GM23338 (cell line): ENCODE data around the gene ZNF646. TPM values are rescaled to one million over a fixed set of nuclear protein-coding genes. Genes with fewer than 3 reads are reported as not detected.

Experiments used
- ATAC-seq: fragments of 200-7000 bp; cut with Tn5 transposase; 3 replicates; pipeline ENCODE4 v1.9.1; 2020
- DNase-seq: peaks from one replicate; pipeline ENCODE4 v3.0.0-alpha.2; 2015; ENCODE audit warnings: low spot score
- H2AFZ ChIP-seq: fragments of 200-600 bp; sonication (generic); 2 replicates; pipeline ENCODE4 v1.8.0; 2016; ENCODE audit warnings: antibody characterized with exemption, mild to moderate bottlenecking, moderate library complexity
- H3F3A ChIP-seq: fragments of 200-600 bp; sonication (generic); replicated peaks from 2 replicates; pipeline ENCODE4 v1.8.0; 2017; ENCODE audit warnings: antibody characterized with exemption, mixed run types, low read depth
- H3K27ac ChIP-seq: fragments of 200-600 bp; sonication (generic); 2 replicates; pipeline ENCODE4 v1.6.1; 2016; ENCODE audit warnings: low read depth
- H3K27me3 ChIP-seq: fragments of 200-600 bp; sonication (generic); 2 replicates; pipeline ENCODE4 v1.8.0; 2016; ENCODE audit warnings: mild to moderate bottlenecking, mixed run types, moderate library complexity; ENCODE audit not compliant: insufficient read depth
- H3K36me3 ChIP-seq: fragments of 200-600 bp; sonication (generic); 2 replicates; pipeline ENCODE4 v1.8.0; 2016; ENCODE audit warnings: mild to moderate bottlenecking; ENCODE audit not compliant: insufficient read depth
- H3K4me1 ChIP-seq: fragments of 200-600 bp; sonication (generic); 2 replicates; pipeline ENCODE4 v1.8.0; 2016; ENCODE audit warnings: mild to moderate bottlenecking, moderate library complexity; ENCODE audit not compliant: insufficient read depth
- H3K4me2 ChIP-seq: fragments of 200-600 bp; sonication (generic); 2 replicates; pipeline ENCODE4 v1.7.1; 2017; ENCODE audit warnings: mixed run types
- H3K4me3 ChIP-seq: fragments of 200-600 bp; sonication (generic); 2 replicates; pipeline ENCODE4 v1.6.1; 2016; ENCODE audit warnings: mixed run types
- H3K79me2 ChIP-seq: fragments of 200-600 bp; sonication (generic); replicated peaks from 2 replicates; pipeline ENCODE4 v1.8.0; 2017; ENCODE audit warnings: mild to moderate bottlenecking; ENCODE audit not compliant: insufficient read depth
- H3K9me2 ChIP-seq: fragments of 200-600 bp; sonication (generic); 2 replicates; pipeline ENCODE4 v1.8.0; 2017; ENCODE audit not compliant: insufficient read depth
- H4K20me1 ChIP-seq: fragments of 200-600 bp; sonication (generic); replicated peaks from 2 replicates; pipeline ENCODE4 v1.8.0; 2017; ENCODE audit warnings: mild to moderate bottlenecking; ENCODE audit not compliant: insufficient read depth
- H3K27ac Mint-ChIP-seq: 2 replicates; pipeline ENCODE4 v1.8.0; 2020; ENCODE audit warnings: inconsistent platforms, mild to moderate bottlenecking, moderate library complexity, mixed read lengths
- H3K27me3 Mint-ChIP-seq: 3 replicates; pipeline ENCODE4 v1.8.0; 2022; ENCODE audit warnings: low read depth, mild to moderate bottlenecking, moderate library complexity, mixed read lengths, inconsistent platforms; ENCODE audit not compliant: insufficient read depth, poor library complexity
- H3K36me3 Mint-ChIP-seq: 3 replicates; pipeline ENCODE4 v1.8.0; 2021; ENCODE audit warnings: low read depth, mild to moderate bottlenecking, inconsistent platforms, moderate library complexity, mixed read lengths
- H3K4me1 Mint-ChIP-seq: 3 replicates; pipeline ENCODE4 v1.8.0; 2020; ENCODE audit warnings: mild to moderate bottlenecking, inconsistent platforms, mixed read lengths
- H3K4me3 Mint-ChIP-seq: 3 replicates; pipeline ENCODE4 v1.8.0; 2021; ENCODE audit warnings: moderate library complexity, mild to moderate bottlenecking, inconsistent platforms, mixed read lengths
- H3K9me3 Mint-ChIP-seq: 3 replicates; pipeline ENCODE4 v1.8.0; 2020; ENCODE audit warnings: moderate library complexity, mild to moderate bottlenecking, inconsistent platforms, mixed read lengths
- CREB1 ChIP-seq: fragments of 250-450 bp; sonication (Bioruptor Pico); IDR thresholded peaks from 2 replicates; pipeline ENCODE4 v1.5.0; 2020; ENCODE audit warnings: low read depth, mild to moderate bottlenecking, moderate library complexity
- EZH2 ChIP-seq: fragments of 200-600 bp; sonication (generic); IDR thresholded peaks from one replicate; pipeline ENCODE4 v1.8.0; 2017; ENCODE audit warnings: antibody characterized with exemption, mild to moderate bottlenecking, low read depth; ENCODE audit not compliant: unreplicated experiment
- EZH2phosphoT487 ChIP-seq: fragments of 200-600 bp; sonication (generic); IDR thresholded peaks from one replicate; pipeline ENCODE4 v1.8.1; 2018; ENCODE audit warnings: antibody characterized with exemption; ENCODE audit not compliant: unreplicated experiment
- POLR2AphosphoS5 ChIP-seq: IDR thresholded peaks from 2 replicates; pipeline ENCODE4 v1.6.1; 2016; ENCODE audit warnings: antibody characterized with exemption, low read depth
- STAT1 ChIP-seq: IDR thresholded peaks from one replicate; pipeline ENCODE4 v1.6.1; 2016; ENCODE audit warnings: antibody characterized with exemption; ENCODE audit not compliant: unreplicated experiment
- ZNF114 ChIP-seq: fragments of 250-450 bp; sonication (Bioruptor Pico); IDR thresholded peaks from 2 replicates; pipeline ENCODE4 v1.5.0; 2020; ENCODE audit warnings: mild to moderate bottlenecking, moderate library complexity
- polyA plus RNA-seq: library from polyadenylated mRNA; unstranded; fragments of >200 nt; fragmentation: Nextera tagmentation; extraction: Ambion mirVana; gene quantifications from 2 replicates; pipeline ENCODE4 v1.2.1, GENCODE V29; 2016
- total RNA-seq: library from RNA; depleted of rRNA; stranded (reverse); fragments of >200 nt; shearing (Covaris generic); gene quantifications from 2 replicates; pipeline ENCODE4 v1.2.3, GENCODE V29; 2014
- TF ChIP-seq, protein P1 (sequence below): IDR thresholded peaks from 2 replicates; pipeline ENCODE4 v1.6.1; 2016; ENCODE audit warnings: antibody characterized with exemption
- TF ChIP-seq, protein P2 (sequence below), 2 experiments: fragments of 200-600 bp in 1 of 2; sonication (generic) in 1 of 2; conservative IDR thresholded peaks; 2 replicates each; pipeline versions ENCODE4 v1.5.1 to v1.6.1; 2016 to 2017; ENCODE audit warnings: antibody characterized with exemption in 2 of 2, low read depth in 2 of 2, mild to moderate bottlenecking in 2 of 2, moderate library complexity in 1 of 2
- TF ChIP-seq, protein P3 (sequence below): IDR thresholded peaks from one replicate; pipeline ENCODE4 v1.6.1; 2018; ENCODE audit warnings: antibody characterized with exemption; ENCODE audit not compliant: unreplicated experiment

Gene ZNF646
- total and polyA plus RNA-seq, 2 experiments from 2014 or later = 6.3 to 29.3 TPM

DNA sequence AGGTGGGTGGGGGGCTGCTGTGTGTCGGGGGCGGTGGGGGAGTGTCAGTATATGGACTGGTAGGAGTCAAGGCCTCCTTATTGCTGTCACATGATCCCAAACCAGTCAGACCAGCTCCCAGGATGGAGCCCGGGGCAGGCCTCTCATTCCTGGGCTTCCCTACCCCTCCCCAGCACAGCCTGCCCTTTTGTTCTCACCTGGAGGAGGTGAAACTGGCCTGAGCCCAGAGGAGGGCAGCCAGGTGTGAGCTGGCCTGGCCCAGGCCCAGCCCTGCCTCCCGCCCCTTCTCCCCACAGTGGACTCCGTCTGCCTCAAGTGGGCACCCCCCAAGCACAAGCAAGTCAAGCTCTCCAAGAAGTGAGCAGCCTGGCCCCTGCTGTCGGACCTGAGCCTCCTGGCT is 56.7 kb downstream of the ZNF646 start:
- DNase-seq = peak; percentile 74
- H3K36me3 Mint-ChIP-seq = peaks cover 45% of the 10 kb centered on the region

More for the DNA sequence above, 56.7 kb downstream of the ZNF646 start:
- Histone ChIP-seq H3K27me3 (no peaks in the 10 kb centered on the region), H2AFZ (no peak overlapping the region), H3K79me2 (peaks cover 8% of the 10 kb centered on the region; the same call in 1 of the 2 replicates), H3K36me3 (peaks cover 9% of the 10 kb centered on the region), H3K9me2 (no peaks in the 10 kb centered on the region), H3F3A (no peaks in the 10 kb centered on the region; the same call in 1 of the 2 replicates), H4K20me1 (no peaks in the 10 kb centered on the region; the same call in 1 of the 2 replicates), H3K4me1 (peaks cover 28% of the 10 kb centered on the region), H3K4me3 (no peak overlapping the region), H3K27ac (peak overlapping the region; percentile 84), H3K4me2 (peak overlapping the region; percentile 51; the same call in 1 of the 2 replicates)
- peaks cover 23% of the 10 kb centered on the region for H3K27me3 Mint-ChIP-seq
- TF ChIP-seq EZH2 (no peak), STAT1 (no peak), ZNF114 (CRISPR knock-in tag) (no peak), EZH2phosphoT487 (no peak), POLR2AphosphoS5 (peak; percentile 38; the same call in 1 of the 2 replicates), CREB1 (no peak)
- TF ChIP-seq, protein P1, sequence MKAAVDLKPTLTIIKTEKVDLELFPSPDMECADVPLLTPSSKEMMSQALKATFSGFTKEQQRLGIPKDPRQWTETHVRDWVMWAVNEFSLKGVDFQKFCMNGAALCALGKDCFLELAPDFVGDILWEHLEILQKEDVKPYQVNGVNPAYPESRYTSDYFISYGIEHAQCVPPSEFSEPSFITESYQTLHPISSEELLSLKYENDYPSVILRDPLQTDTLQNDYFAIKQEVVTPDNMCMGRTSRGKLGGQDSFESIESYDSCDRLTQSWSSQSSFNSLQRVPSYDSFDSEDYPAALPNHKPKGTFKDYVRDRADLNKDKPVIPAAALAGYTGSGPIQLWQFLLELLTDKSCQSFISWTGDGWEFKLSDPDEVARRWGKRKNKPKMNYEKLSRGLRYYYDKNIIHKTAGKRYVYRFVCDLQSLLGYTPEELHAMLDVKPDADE = no peak
- TF ChIP-seq, protein P2, sequence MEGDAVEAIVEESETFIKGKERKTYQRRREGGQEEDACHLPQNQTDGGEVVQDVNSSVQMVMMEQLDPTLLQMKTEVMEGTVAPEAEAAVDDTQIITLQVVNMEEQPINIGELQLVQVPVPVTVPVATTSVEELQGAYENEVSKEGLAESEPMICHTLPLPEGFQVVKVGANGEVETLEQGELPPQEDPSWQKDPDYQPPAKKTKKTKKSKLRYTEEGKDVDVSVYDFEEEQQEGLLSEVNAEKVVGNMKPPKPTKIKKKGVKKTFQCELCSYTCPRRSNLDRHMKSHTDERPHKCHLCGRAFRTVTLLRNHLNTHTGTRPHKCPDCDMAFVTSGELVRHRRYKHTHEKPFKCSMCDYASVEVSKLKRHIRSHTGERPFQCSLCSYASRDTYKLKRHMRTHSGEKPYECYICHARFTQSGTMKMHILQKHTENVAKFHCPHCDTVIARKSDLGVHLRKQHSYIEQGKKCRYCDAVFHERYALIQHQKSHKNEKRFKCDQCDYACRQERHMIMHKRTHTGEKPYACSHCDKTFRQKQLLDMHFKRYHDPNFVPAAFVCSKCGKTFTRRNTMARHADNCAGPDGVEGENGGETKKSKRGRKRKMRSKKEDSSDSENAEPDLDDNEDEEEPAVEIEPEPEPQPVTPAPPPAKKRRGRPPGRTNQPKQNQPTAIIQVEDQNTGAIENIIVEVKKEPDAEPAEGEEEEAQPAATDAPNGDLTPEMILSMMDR (conservative IDR thresholded peaks at IDR 0.05; ENCODE audit: low read depth in 2 of 2) = no peak
- TF ChIP-seq, protein P3, sequence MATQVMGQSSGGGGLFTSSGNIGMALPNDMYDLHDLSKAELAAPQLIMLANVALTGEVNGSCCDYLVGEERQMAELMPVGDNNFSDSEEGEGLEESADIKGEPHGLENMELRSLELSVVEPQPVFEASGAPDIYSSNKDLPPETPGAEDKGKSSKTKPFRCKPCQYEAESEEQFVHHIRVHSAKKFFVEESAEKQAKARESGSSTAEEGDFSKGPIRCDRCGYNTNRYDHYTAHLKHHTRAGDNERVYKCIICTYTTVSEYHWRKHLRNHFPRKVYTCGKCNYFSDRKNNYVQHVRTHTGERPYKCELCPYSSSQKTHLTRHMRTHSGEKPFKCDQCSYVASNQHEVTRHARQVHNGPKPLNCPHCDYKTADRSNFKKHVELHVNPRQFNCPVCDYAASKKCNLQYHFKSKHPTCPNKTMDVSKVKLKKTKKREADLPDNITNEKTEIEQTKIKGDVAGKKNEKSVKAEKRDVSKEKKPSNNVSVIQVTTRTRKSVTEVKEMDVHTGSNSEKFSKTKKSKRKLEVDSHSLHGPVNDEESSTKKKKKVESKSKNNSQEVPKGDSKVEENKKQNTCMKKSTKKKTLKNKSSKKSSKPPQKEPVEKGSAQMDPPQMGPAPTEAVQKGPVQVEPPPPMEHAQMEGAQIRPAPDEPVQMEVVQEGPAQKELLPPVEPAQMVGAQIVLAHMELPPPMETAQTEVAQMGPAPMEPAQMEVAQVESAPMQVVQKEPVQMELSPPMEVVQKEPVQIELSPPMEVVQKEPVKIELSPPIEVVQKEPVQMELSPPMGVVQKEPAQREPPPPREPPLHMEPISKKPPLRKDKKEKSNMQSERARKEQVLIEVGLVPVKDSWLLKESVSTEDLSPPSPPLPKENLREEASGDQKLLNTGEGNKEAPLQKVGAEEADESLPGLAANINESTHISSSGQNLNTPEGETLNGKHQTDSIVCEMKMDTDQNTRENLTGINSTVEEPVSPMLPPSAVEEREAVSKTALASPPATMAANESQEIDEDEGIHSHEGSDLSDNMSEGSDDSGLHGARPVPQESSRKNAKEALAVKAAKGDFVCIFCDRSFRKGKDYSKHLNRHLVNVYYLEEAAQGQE = no peak
- peak; percentile 66 for ATAC-seq
- H3K27ac Mint-ChIP-seq = peak overlapping the region; percentile 98
- peaks cover 2% of the 10 kb centered on the region; the same call in 1 of the 3 replicates for H3K9me3 Mint-ChIP-seq
- H3K4me3 Mint-ChIP-seq = peak overlapping the region; percentile 33
- H3K4me1 Mint-ChIP-seq = peaks cover 47% of the 10 kb centered on the region
